ENCODE measurements around the gene RAB8A. TPM values are rescaled to one million over a fixed set of nuclear protein-coding genes. Genes with fewer than 3 reads are reported as not detected.

RAB8A gene
- 10 to 100 TPM; 69.3 to 71.4 TPM for total RNA-seq
- polyA plus RNA-seq: 10 to 100 TPM; 32.2 to 51.4 TPM
- long read RNA-seq, donor 1, transcript RAB8A-201 (8 exons, 2,827 nt): major isoform, 36 of 41 reads
- long read RNA-seq, donor 1, partial matches to known transcripts: 0 of 41 reads
- long read RNA-seq, donor 1, other reads (novel, unspliced or antisense): 0 of 41 reads
- long read RNA-seq, donor 2, transcript RAB8A-201 (8 exons, 2,827 nt): major isoform, 16 of 18 reads
- long read RNA-seq, donor 2, partial matches to known transcripts: 0 of 18 reads
- long read RNA-seq, donor 2, other reads (novel, unspliced or antisense): 0 of 18 reads
- long read RNA-seq, donor 3, transcript RAB8A-201 (8 exons, 2,827 nt): major isoform, 18 of 19 reads
- long read RNA-seq, donor 3, partial matches to known transcripts: 0 of 19 reads
- long read RNA-seq, donor 3, other reads (novel, unspliced or antisense): 0 of 19 reads
- long read RNA-seq, donor 4, transcript RAB8A-201 (8 exons, 2,827 nt): major isoform, 10 of 10 reads
- long read RNA-seq, donor 4, partial matches to known transcripts: 0 of 10 reads
- long read RNA-seq, donor 4, other reads (novel, unspliced or antisense): 0 of 10 reads
- long read RNA-seq, donor 5, transcript RAB8A-201 (8 exons, 2,827 nt): major isoform, 27 of 29 reads
- long read RNA-seq, donor 5, partial matches to known transcripts: 0 of 29 reads
- long read RNA-seq, donor 5, other reads (novel, unspliced or antisense): 0 of 29 reads

GRCh38 chr19:16111160-16111908 lies at the start of gene RAB8A:
TSS of gene RAB8A (plus strand) at chr19:16111889. CDS start at chr19:16111902, 13 bp downstream.
- peak; percentile 95 for ATAC-seq (ENCODE audit: insufficient read depth, low FRiP score)
- 0% methylated on average over 78 to 81 of the region's 81 CpGs for WGBS, 2 donors
- peak within 1 kb of the TSS; percentile 90 to 97 for H3K9ac ChIP-seq (ENCODE audit: insufficient read depth in 1 of 2, low read length in 2 of 2)

GRCh38 chr19:16061943-16062342 lies 49.7 kb upstream of the RAB8A start:
- 58 to 75% methylated on average over 4 of the region's 4 CpGs for WGBS, 2 donors

More at GRCh38 chr19:16111160-16111908, at the start of gene RAB8A:
- Histone ChIP-seq H3K9me3 (ENCODE audit: control insufficient read depth in 4 of 4, insufficient read depth in 3 of 4, low read length in 3 of 4) (no peaks in the 10 kb centered on the region), H3K27me3 (ENCODE audit: control insufficient read depth in 3 of 3, insufficient read depth in 3 of 3, low read length in 2 of 3) (no peaks in the 10 kb centered on the region), H3K4me3 (peak within 1 kb of the TSS; percentile 78), H3K36me3 (ENCODE audit: control insufficient read depth in 4 of 4, insufficient read depth in 4 of 4, low read length in 4 of 4) (peaks cover 0 to 11% (median 2%) of the 10 kb centered on the region in 4 donors), H3K4me1 (ENCODE audit: control insufficient read depth in 5 of 5, insufficient read depth in 5 of 5, low read length in 5 of 5) (peaks cover 0 to 14% (median 6%) of the 10 kb centered on the region in 5 donors), H3K27ac (ENCODE audit: low read depth in 1 of 2, low read length in 1 of 2) (peak within 1 kb of the TSS; percentile 88 to 94)
- TF ChIP-seq CTCF (IDR thresholded peaks at IDR 0.05; ENCODE audit: control extremely low read depth, extremely low read depth): peak; percentile 94
- DNase-seq: peak; percentile 100

GRCh38 chr19:16062789-16063188 lies 48.9 kb upstream of the RAB8A start:
- Histone ChIP-seq H3K9me3 (ENCODE audit: control insufficient read depth in 4 of 4, insufficient read depth in 3 of 4, low read length in 3 of 4) (peaks cover 0 to 3% (median 1%) of the 10 kb centered on the region in 4 donors), H3K36me3 (ENCODE audit: control insufficient read depth in 4 of 4, insufficient read depth in 4 of 4, low read length in 4 of 4) (no peaks in the 10 kb centered on the region), H3K27ac (ENCODE audit: low read depth in 1 of 2, low read length in 1 of 2) (no peak overlapping the region), H3K4me3 (no peak overlapping the region), H3K9ac (ENCODE audit: insufficient read depth in 1 of 2, low read length in 2 of 2) (no peak overlapping the region), H3K4me1 (ENCODE audit: control insufficient read depth in 5 of 5, insufficient read depth in 5 of 5, low read length in 5 of 5) (no peaks in the 10 kb centered on the region), H3K27me3 (ENCODE audit: control insufficient read depth in 3 of 3, insufficient read depth in 3 of 3, low read length in 2 of 3) (no peaks in the 10 kb centered on the region)
- DNase-seq: no peak
- 77 to 84% methylated on average over 2 of the region's 2 CpGs for WGBS, 2 donors
- peak; percentile 63 for TF ChIP-seq CTCF (IDR thresholded peaks at IDR 0.05; ENCODE audit: control extremely low read depth, extremely low read depth)
- peak; percentile 56 for ATAC-seq (ENCODE audit: insufficient read depth, low FRiP score)

More at GRCh38 chr19:16061943-16062342, 49.7 kb upstream of the RAB8A start:
- Histone ChIP-seq H3K9ac (ENCODE audit: insufficient read depth in 1 of 2, low read length in 2 of 2) (no peak overlapping the region), H3K4me1 (ENCODE audit: control insufficient read depth in 5 of 5, insufficient read depth in 5 of 5, low read length in 5 of 5) (no peaks in the 10 kb centered on the region), H3K4me3 (no peak overlapping the region), H3K36me3 (ENCODE audit: control insufficient read depth in 4 of 4, insufficient read depth in 4 of 4, low read length in 4 of 4) (no peaks in the 10 kb centered on the region), H3K27me3 (ENCODE audit: control insufficient read depth in 3 of 3, insufficient read depth in 3 of 3, low read length in 2 of 3) (no peaks in the 10 kb centered on the region), H3K27ac (ENCODE audit: low read depth in 1 of 2, low read length in 1 of 2) (no peak overlapping the region), H3K9me3 (ENCODE audit: control insufficient read depth in 4 of 4, insufficient read depth in 3 of 4, low read length in 3 of 4) (peaks cover 0 to 6% (median 1%) of the 10 kb centered on the region in 4 donors)
- no peak for ATAC-seq (ENCODE audit: insufficient read depth, low FRiP score)
- no peak for TF ChIP-seq CTCF (IDR thresholded peaks at IDR 0.05; ENCODE audit: control extremely low read depth, extremely low read depth)
- no peak for DNase-seq
